Astrocyte (in vitro differentiated cells and primary cell): ENCODE measurements around the gene EYS. TPM values are rescaled to one million over a fixed set of nuclear protein-coding genes. Genes with fewer than 3 reads are reported as not detected.

Experiments
- DNase-seq: peaks from one replicate; pipeline ENCODE4 v3.0.0-alpha.2; 2010; ENCODE audit warnings: low read depth
- FAIRE-seq: peaks from 2 replicates; lab custom pipeline; 2011; peaks lifted over from hg19 to GRCh38; lab: Jason Lieb, UNC
- H2AFZ ChIP-seq: 2 replicates; pipeline ENCODE4 v1.6.0; 2012; ENCODE audit warnings: low read depth, low read length, inconsistent platforms
- H3K27ac ChIP-seq: 2 replicates; pipeline ENCODE4 v1.5.1; 2011; ENCODE audit warnings: low read depth, low read length, inconsistent platforms
- H3K27me3 ChIP-seq: 2 replicates; pipeline ENCODE4 v1.6.0; 2011; ENCODE audit warnings: low read length, inconsistent platforms; ENCODE audit not compliant: insufficient read depth
- H3K36me3 ChIP-seq: 2 replicates; pipeline ENCODE4 v1.5.1; 2011; ENCODE audit warnings: low read length, inconsistent platforms; ENCODE audit not compliant: insufficient read depth
- H3K4me1 ChIP-seq: 2 replicates; pipeline ENCODE4 v1.5.1; 2011; ENCODE audit warnings: low read length, inconsistent platforms; ENCODE audit not compliant: insufficient read depth
- H3K4me2 ChIP-seq: 2 replicates; pipeline ENCODE4 v1.6.0; 2012; ENCODE audit warnings: low read length, inconsistent platforms
- H3K4me3 ChIP-seq: 2 replicates; pipeline ENCODE4 v1.5.1; 2011; ENCODE audit warnings: low read depth, mild to moderate bottlenecking, low read length, inconsistent platforms; ENCODE audit not compliant: insufficient read depth
- H3K79me2 ChIP-seq: 2 replicates; pipeline ENCODE4 v1.6.0; 2012; ENCODE audit warnings: mild to moderate bottlenecking, low read length, inconsistent platforms; ENCODE audit not compliant: insufficient read depth
- H3K9ac ChIP-seq: 2 replicates; pipeline ENCODE4 v1.6.0; 2012; ENCODE audit warnings: mild to moderate bottlenecking, low read length, inconsistent platforms
- H3K9me3 ChIP-seq: 2 replicates; pipeline ENCODE4 v1.5.1; 2012; ENCODE audit warnings: low read depth, mild to moderate bottlenecking, low read length, inconsistent platforms; ENCODE audit not compliant: insufficient read depth
- H4K20me1 ChIP-seq: 2 replicates; pipeline ENCODE4 v1.6.0; 2012; ENCODE audit warnings: low read length, inconsistent platforms; ENCODE audit not compliant: insufficient read depth
- H3K27ac Mint-ChIP-seq: one replicate; pipeline ENCODE4 v1.8.0; 2021; ENCODE audit warnings: mild to moderate bottlenecking, mixed read lengths; ENCODE audit not compliant: unreplicated experiment
- H3K27me3 Mint-ChIP-seq: one replicate; pipeline ENCODE4 v1.8.0; 2021; ENCODE audit warnings: low read depth, mixed read lengths; ENCODE audit not compliant: unreplicated experiment
- H3K36me3 Mint-ChIP-seq: one replicate; pipeline ENCODE4 v1.8.0; 2021; ENCODE audit warnings: low read depth, mixed read lengths; ENCODE audit not compliant: unreplicated experiment
- H3K4me1 Mint-ChIP-seq: one replicate; pipeline ENCODE4 v1.8.0; 2021; ENCODE audit warnings: low read depth, mixed read lengths; ENCODE audit not compliant: unreplicated experiment
- H3K4me3 Mint-ChIP-seq: one replicate; pipeline ENCODE4 v1.8.0; 2021; ENCODE audit warnings: mild to moderate bottlenecking, moderate library complexity, mixed read lengths; ENCODE audit not compliant: unreplicated experiment
- H3K9me3 Mint-ChIP-seq: one replicate; pipeline ENCODE4 v1.8.0; 2021; ENCODE audit warnings: mild to moderate bottlenecking, mixed read lengths; ENCODE audit not compliant: unreplicated experiment
- EZH2 ChIP-seq: IDR thresholded peaks from 2 replicates; pipeline ENCODE4 v1.6.1; 2012; ENCODE audit warnings: mild to moderate bottlenecking, low read length, inconsistent platforms; ENCODE audit not compliant: insufficient read depth
- total RNA-seq: library from RNA; stranded (reverse); gene quantifications from 2 replicates; pipeline ENCODE4 v1.2.1, GENCODE V29; 2021
- TF ChIP-seq, protein P1 (sequence below): IDR thresholded peaks from 2 replicates; pipeline ENCODE4 v1.5.1; 2011; ENCODE audit warnings: low read depth, mild to moderate bottlenecking, inconsistent platforms, low read length, moderate library complexity; ENCODE audit not compliant: insufficient read depth

Gene EYS
- total RNA-seq, 1 donor from 2014 or later = 0.16 TPM

DNA sequence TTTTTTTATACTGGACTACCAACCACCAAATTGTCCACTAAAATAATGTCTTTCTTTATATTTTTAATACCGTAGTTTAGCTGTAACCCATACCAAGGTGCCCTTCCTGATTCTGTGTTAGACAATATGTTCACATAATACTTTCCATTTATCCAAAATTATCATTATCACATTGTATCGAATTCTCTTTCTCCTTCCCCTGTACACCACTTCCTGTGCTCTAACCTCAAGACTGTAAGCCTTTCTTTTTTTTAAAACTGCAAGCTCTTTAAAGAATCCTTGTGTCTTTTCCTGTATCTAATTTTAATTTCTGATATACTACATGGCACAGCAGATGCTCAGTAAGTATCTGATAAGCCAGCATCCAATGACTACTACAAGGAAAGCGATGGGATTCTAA is 917.5 kb downstream of the EYS start:
- Histone ChIP-seq H3K9me3 (no peaks in the 10 kb centered on the region), H3K79me2 (no peaks in the 10 kb centered on the region), H3K4me1 (no peaks in the 10 kb centered on the region), H4K20me1 (no peaks in the 10 kb centered on the region), H3K27ac (no peak overlapping the region), H2AFZ (no peak overlapping the region), H3K4me2 (no peak overlapping the region), H3K27me3 (no peaks in the 10 kb centered on the region), H3K36me3 (no peaks in the 10 kb centered on the region), H3K4me3 (no peak overlapping the region), H3K9ac (no peak overlapping the region)
- H3K4me3 Mint-ChIP-seq = no peak overlapping the region
- FAIRE-seq (no peak), DNase-seq (no peak)
- no peaks in the 10 kb centered on the region for H3K9me3 Mint-ChIP-seq
- H3K36me3 Mint-ChIP-seq = no peaks in the 10 kb centered on the region
- no peaks in the 10 kb centered on the region for H3K27me3 Mint-ChIP-seq
- H3K27ac Mint-ChIP-seq = no peak overlapping the region
- no peak for TF ChIP-seq EZH2
- TF ChIP-seq, protein P1, sequence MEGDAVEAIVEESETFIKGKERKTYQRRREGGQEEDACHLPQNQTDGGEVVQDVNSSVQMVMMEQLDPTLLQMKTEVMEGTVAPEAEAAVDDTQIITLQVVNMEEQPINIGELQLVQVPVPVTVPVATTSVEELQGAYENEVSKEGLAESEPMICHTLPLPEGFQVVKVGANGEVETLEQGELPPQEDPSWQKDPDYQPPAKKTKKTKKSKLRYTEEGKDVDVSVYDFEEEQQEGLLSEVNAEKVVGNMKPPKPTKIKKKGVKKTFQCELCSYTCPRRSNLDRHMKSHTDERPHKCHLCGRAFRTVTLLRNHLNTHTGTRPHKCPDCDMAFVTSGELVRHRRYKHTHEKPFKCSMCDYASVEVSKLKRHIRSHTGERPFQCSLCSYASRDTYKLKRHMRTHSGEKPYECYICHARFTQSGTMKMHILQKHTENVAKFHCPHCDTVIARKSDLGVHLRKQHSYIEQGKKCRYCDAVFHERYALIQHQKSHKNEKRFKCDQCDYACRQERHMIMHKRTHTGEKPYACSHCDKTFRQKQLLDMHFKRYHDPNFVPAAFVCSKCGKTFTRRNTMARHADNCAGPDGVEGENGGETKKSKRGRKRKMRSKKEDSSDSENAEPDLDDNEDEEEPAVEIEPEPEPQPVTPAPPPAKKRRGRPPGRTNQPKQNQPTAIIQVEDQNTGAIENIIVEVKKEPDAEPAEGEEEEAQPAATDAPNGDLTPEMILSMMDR = no peak
- H3K4me1 Mint-ChIP-seq = no peaks in the 10 kb centered on the region

DNA sequence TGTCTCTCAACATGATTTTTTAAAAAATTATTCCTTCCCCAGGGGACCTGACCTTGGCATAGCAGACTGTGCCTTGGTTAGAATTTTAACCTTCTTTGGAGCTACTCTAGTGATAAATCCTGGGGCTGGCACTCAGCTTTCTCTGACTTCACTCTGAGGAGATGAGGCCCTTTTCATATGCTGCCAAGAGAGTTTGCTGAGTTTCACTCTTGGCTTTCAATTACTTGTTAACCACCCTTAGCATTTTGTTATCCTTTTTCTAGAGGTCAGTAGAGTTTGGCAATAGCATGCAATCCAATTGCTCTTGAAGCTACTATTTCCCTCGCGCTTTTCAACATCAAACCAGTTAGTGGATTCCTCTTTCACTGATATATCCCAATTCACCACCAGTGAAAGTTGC is 920.3 kb downstream of the EYS start:
- no peak for DNase-seq
- Mint-ChIP-seq H3K27me3 (no peaks in the 10 kb centered on the region), H3K36me3 (no peaks in the 10 kb centered on the region), H3K4me3 (no peak overlapping the region), H3K27ac (no peak overlapping the region), H3K9me3 (no peaks in the 10 kb centered on the region), H3K4me1 (no peaks in the 10 kb centered on the region)
- Histone ChIP-seq H3K27me3 (no peaks in the 10 kb centered on the region), H3K4me3 (no peak overlapping the region), H3K9ac (no peak overlapping the region), H3K4me1 (no peaks in the 10 kb centered on the region), H3K79me2 (no peaks in the 10 kb centered on the region), H2AFZ (no peak overlapping the region), H3K36me3 (no peaks in the 10 kb centered on the region), H3K9me3 (no peaks in the 10 kb centered on the region), H3K4me2 (no peak overlapping the region), H4K20me1 (no peaks in the 10 kb centered on the region), H3K27ac (no peak overlapping the region)
- no peak for FAIRE-seq
- no peak for TF ChIP-seq EZH2
- TF ChIP-seq, protein P1 = no peak

DNA sequence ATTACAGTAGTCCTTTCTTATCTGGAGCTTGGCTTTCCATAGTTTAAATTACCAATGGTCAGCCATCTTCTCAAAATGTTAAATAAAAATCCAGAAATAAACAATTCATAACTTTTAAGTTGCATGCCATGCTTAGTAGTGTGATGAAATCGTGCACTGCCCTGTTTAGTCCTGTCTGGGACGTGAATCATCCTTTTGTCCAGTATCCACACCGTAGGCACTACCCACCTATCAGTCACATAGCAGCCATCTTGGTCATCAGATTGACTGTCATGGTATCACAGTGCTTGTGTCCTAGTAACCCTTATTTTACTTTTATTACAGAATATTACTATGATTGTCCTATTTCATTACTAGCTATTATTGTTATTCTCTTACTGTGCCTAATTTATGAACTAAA is 924.1 kb downstream of the EYS start:
- no peaks in the 10 kb centered on the region for H3K27me3 Mint-ChIP-seq
- TF ChIP-seq, protein P1 = no peak
- TF ChIP-seq EZH2 = no peak
- H3K9ac ChIP-seq = no peak overlapping the region
- H3K4me1 Mint-ChIP-seq = no peaks in the 10 kb centered on the region
- H3K27ac ChIP-seq = no peak overlapping the region
- H3K4me3 Mint-ChIP-seq = no peak overlapping the region
- H2AFZ ChIP-seq = no peak overlapping the region
- H4K20me1 ChIP-seq = no peaks in the 10 kb centered on the region
- DNase-seq (no peak), FAIRE-seq (no peak)
- peaks cover 2% of the 10 kb centered on the region for H3K9me3 Mint-ChIP-seq
- no peak overlapping the region for H3K4me2 ChIP-seq
- H3K9me3 ChIP-seq = no peaks in the 10 kb centered on the region
- H3K79me2 ChIP-seq = no peaks in the 10 kb centered on the region
- no peak overlapping the region for H3K27ac Mint-ChIP-seq
- no peaks in the 10 kb centered on the region for H3K27me3 ChIP-seq
- H3K4me3 ChIP-seq = no peak overlapping the region
- H3K36me3 Mint-ChIP-seq = no peaks in the 10 kb centered on the region
- no peaks in the 10 kb centered on the region for H3K36me3 ChIP-seq
- no peaks in the 10 kb centered on the region for H3K4me1 ChIP-seq
